ENCODE data around the gene DARS1.

DARS1 gene

DNA sequence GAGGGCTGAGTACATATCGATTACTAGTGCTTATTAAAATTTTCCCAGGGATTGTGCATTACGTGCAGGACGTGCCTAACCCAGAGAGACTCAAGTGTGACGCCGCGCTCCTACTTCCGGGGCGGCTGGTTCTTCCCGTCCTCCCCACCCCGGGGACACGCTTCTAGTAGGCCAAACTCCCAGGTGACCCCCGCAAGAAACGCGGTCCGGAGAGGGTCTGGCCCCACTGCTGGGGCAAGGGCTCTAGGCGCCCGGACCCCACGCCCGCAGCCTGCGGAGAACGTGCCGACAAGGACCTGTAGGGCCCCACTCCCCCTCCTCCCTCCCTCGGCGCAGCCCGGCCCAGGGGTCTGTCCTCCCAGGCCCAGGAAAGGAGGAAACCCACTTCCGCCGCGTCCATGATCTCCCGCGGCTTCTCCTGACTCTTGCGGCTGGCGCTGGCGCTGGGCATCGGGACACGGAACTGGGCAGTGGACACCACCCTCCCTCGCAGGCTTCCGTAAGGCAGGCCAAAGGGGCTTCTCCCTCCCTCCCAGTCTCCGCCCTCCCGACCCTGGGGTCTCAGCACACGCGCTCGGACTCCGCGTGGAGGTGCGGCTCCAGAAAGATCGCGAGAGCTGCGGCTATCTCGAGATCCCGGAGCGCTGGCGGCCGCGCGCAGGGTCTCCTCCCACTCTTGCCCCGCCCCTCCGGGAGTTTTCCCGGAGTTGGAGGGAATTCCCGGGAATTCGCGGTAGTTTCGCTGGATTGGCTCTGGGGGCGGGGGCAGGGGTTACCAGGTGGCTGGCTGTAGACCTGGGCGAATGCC lies at the start of gene DARS1:
DARS1 (minus strand) TSS at position 609 of the 808 bp plus-strand sequence; CDS start at position 451, 158 bp downstream.
- peak; percentile 76 to 79 for DNase-seq

- DNase-seq: no peak
These were observed 49.2 kb upstream of the DARS1 start for GRCh38 chr2:136034629-136035028.

DNA sequence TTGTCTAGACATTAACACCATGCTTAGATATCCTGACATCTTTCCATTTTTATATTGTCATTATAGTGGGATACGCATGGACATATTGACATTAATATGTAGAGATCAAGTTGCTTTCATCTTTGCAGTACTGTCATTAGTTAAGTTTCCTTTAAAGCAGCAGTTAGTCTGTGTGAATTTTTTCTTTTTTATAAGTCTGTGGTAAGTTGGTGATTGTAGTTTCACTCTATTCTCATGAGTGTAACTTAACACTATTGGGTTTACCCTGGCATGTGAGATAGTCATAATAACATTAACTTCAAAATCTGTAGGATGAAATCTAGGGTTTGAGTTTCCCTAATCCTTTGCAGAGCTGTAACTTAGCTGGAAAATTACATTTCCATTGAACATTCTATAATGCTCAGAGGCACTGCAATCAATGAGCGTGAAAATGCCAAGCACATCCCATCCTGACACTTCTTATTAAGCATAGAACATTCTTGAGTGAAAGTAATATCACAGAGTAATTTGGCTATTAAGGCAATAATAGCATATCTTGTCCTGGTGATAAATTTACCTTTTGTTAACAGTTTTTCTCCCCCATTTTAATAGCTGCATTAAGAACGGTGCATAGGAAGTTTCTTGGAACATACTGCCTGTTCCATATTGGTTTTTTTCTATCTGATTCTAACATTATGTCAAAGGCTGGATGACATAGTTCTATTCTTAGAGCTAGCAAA lies 47.5 kb upstream of the DARS1 start:
- no peak for DNase-seq

GRCh38 chr2:136032192-136032591 lies 46.8 kb upstream of the DARS1 start:
- DNase-seq: no peak

GRCh38 chr2:136031711-136032110 lies 46.3 kb upstream of the DARS1 start:
- DNase-seq: no peak

DNA sequence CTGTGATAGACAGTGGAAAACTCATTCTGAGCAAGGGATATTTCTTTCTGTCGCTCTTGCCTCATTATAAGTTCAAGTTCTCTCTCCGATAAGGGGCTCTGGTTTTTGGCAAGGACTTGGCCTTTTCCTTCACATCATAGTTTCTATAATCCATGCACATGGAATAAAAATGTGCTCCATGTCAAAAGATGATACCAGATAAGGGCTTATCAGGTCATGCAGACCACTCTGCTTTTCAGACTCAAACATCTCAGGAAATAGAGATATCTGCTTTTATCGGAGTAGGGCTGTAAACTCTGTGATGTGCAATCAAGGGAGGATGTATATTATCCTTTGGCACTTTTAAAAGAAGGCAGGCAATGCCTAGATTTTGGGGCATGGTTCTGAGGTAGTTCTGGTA lies 45.0 kb upstream of the DARS1 start:
- DNase-seq: no peak

DNA sequence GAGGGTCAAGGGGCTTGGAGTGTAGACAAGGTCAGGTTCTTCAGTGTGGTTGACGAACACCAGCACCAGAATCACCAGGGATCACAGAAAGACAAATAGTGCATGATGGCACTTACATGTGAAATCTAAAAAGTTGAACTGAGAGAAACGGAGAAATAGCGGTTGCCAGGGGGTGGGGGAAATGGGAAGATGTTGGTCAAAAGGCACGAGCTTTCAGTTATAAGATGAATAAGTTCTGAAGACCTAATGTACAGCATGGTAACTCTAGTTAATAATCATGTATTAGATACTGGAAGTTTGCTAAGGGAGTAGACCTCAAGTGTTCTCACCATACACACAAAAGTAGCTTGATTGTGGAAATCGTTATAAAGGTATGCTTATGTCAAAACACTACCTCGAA lies 43.7 kb upstream of the DARS1 start:
- no peak for DNase-seq

GRCh38 chr2:136028001-136028400 lies 42.6 kb upstream of the DARS1 start:
- DNase-seq: no peak

DNA sequence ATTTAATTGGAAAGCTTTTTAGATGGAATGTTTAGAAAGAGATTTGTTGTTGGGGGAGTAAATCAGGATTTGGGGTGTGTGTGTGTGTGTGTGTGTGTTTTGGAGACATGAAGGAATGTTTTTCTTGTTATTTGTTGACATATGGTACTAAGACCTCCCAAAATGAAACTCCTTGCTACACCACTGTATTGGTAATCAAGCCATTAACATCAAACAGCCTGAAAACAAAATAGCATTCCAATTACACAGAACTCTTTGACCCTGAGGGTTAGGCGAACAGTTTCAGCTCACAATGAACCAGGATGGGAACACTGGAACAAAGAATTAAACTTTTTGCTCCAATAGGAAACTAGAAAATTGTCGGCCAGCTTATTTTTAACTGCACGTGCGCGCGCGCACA lies 41.7 kb upstream of the DARS1 start:
- DNase-seq: no peak

- DNase-seq: peak; percentile 78 to 86
These were observed 39.9 kb upstream of the DARS1 start for GRCh38 chr2:136025057-136025973.

DNA sequence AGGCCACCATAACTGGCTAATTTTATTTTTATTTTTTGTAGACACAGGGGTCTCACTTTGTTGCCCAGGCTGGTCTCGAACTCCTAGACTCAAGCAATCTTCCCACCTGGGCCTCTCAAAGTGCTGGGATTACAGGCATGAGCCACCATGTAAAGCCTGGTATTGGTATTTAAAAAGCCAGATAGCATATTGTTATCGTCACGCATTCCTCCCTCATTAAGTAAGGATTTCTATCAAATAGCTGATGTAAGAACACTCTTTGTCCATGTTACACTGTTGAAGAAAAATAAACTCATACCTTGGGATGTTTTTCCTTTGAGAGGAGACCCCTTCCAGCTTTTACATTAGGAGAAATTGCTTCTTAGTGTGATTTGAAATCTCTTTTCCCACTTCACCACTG lies 39.2 kb upstream of the DARS1 start:
- no peak for DNase-seq

DNA sequence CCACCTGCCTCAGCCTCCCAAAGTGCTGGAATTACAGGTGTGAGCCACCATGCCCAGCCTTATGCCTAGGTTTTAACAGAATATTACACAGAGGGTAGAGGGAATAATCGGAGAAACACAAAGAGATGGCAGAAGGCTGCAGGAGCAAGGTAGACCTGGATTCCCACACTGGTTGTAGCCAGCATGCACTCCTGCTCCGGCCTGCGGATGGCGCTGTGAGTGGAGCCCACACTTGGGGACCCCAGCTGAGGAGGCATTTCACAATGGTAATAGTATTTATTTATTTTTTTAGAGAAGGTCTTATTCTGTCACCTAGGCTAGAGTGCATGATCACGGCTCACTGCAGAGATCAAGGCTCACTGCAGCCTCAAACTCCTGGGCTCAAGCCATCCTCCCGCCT lies 38.8 kb upstream of the DARS1 start:
- no peak for DNase-seq

- no peak for DNase-seq
These were observed 38.0 kb upstream of the DARS1 start for GRCh38 chr2:136023416-136023815.

GRCh38 chr2:136022396-136023146 lies 37.1 kb upstream of the DARS1 start:
- no peak for DNase-seq

- no peak for DNase-seq
These were observed 36.5 kb upstream of the DARS1 start for GRCh38 chr2:136021976-136022375.

DNA sequence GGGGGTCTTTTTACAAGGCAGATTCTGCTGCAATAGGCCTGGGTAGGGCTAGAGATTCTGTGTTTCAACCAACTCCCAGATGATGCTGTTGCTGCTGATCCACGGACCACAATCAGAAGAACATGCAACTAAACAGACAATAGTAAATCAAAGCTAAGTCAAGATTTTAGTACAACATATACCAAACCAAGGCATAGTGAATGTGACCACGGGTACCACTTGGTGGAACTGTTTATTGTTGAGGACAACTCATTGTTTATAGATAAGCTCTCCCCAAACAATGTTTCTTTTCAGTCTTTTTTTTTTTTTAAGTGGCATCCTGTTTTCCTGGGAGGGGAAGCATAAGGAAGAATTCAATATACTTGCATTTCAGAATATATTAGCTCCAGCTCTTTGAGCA lies 36.0 kb upstream of the DARS1 start:
- DNase-seq: peak in 1 of 2 donors; percentile 27

DNA sequence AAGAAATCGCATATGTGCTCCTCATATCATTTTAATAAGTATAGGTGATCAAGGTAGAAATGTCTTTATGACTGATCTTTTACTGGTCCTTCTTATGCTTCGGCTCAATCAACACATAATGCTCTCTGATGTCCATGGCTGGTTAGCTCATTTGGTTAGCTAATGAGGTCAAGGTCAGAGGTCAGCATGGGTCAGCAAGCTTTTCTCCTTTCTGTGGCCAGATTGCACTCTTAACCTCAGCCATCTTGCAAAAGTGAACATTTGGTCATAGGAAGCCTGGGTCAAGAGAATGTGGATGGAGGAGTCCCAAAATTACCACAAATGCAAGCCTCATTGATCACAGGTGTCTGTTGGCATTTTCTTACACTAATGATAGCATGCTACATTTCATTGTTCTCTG lies 35.4 kb upstream of the DARS1 start:
- DNase-seq: no peak

DNA sequence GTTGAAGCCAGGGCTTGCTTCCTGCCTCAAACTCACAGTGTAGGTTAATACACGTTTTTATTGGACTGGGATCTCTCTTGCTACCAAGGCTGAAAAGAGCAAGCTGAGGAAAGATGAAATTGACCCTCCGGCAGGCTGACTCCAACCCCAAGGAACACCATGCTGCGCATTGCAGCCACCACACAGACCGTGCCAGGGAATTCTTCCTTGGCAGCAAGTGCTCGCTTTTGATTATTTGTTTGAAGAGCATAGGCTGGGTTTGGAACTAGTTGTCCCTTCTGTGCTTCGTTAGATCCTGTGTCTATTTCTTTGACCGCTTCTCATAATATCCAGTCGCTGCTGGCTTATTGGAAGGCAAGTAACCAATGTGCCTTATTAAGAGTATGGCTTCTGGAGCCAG lies 34.4 kb upstream of the DARS1 start:
- DNase-seq: no peak

DNA sequence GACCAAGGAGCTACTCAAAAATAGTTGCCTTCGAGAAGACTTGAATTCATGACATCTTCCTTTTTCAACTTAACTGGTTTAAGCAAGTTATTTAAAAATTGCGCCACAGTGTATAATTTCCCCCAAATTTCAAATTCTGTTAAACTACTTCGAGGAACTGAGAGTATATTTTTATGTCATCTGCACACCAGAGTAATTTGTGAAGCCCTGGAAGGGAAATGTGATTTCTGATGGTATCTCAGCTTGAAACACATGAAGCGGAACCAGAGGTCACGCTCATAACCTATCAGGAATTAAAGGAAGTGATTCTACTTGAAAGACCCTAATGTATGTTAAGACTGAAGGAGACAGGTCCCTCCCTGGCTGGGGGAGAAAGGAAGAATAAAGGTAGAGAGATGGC lies 33.9 kb upstream of the DARS1 start:
- DNase-seq: no peak

DNA sequence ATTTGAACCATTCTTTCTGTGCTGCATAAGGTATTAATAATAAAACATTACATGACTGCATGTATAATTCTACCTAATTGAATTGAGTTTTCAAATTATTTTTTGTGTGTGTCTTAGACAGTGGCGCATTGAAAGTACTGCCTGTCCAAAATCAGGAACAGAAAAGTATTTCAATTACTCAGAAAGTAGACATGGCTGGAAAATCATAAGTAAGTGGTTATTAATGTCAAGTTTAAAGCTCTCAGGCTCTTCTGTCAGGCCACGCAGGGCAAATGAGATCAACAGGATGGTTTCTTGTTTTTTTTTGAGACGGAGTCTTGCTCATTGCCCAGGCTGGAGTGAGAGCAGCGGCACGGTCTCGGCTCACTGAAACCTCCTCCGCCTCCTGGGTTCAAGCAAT lies 32.4 kb upstream of the DARS1 start:
- DNase-seq: no peak

- no peak for DNase-seq
These were observed 31.4 kb upstream of the DARS1 start for GRCh38 chr2:136016836-136017235.

GRCh38 chr2:136016427-136016826 lies 31.0 kb upstream of the DARS1 start:
- no peak for DNase-seq

DNA sequence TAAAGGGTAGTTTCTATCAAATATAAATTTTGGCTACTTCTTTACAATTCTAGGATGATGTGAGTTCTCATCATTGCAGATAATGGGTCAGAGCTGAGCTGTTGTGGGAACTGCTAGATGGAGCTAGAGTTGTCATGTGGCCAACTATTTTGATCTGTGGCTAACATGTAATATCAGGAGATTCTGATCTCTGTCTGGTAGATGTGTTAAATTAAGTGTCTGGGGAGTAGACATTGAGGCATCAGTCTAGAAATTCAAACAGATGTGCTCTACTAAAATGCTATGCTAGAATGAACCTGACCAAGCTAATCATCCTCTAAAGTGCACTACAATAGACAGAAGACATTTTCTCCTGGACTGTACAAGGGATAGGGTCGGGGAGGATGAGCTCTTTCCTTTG lies 30.3 kb upstream of the DARS1 start:
- DNase-seq: no peak
